Measurements from ENCODE around the gene ACER1.
A peak's percentile ranks its signal among the peaks of the same experiment; 100 is the strongest.
"Not testable (repeated sequence)": the region's sequence is repeated elsewhere in the genome, so short reads cannot be mapped to it uniquely, and the experiment has no call there.

Gene ACER1

GRCh38 chr19:6286676-6287075, 46.7 kb downstream of the ACER1 start:
- DNase-seq = no peak

GRCh38 chr19:6282393-6282792, 51.0 kb downstream of the ACER1 start:
- DNase-seq = not testable (repeated sequence)

- DNase-seq = peak; percentile 75
Measured at GRCh38 chr19:6279931-6280591, 53.4 kb downstream of the ACER1 start, which contains the start of gene MLLT1. Gene MLLT1, minus strand, starts transcription at chr19:6279975. Its CDS starts 191 bp downstream, at chr19:6279784.

- no peak for DNase-seq
Measured at GRCh38 chr19:6279620-6279930, 53.8 kb downstream of the ACER1 start.

GRCh38 chr19:6278740-6279619, 54.4 kb downstream of the ACER1 start:
- DNase-seq = no peak

GRCh38 chr19:6278051-6278450, 55.4 kb downstream of the ACER1 start:
- DNase-seq = no peak

- DNase-seq = no peak
Measured at GRCh38 chr19:6276447-6276846, 57.0 kb downstream of the ACER1 start.

- no peak for DNase-seq
Measured at GRCh38 chr19:6275170-6275744, 58.2 kb downstream of the ACER1 start.

- DNase-seq = no peak
Measured at GRCh38 chr19:6274756-6275155, 58.7 kb downstream of the ACER1 start.

- DNase-seq = peak; percentile 45
Measured at GRCh38 chr19:6273701-6274601, 59.5 kb downstream of the ACER1 start.

GRCh38 chr19:6272913-6273600, 60.4 kb downstream of the ACER1 start:
- DNase-seq = no peak

- DNase-seq = no peak
Measured at GRCh38 chr19:6272411-6272791, 61.0 kb downstream of the ACER1 start.

GRCh38 chr19:6271721-6272410, 61.5 kb downstream of the ACER1 start:
- peak; percentile 71 for DNase-seq

- DNase-seq = no peak
Measured at GRCh38 chr19:6271251-6271650, 62.2 kb downstream of the ACER1 start.

- DNase-seq = no peak
Measured at GRCh38 chr19:6270822-6271221, 62.6 kb downstream of the ACER1 start.

GRCh38 chr19:6270076-6270745, 63.2 kb downstream of the ACER1 start:
- DNase-seq = no peak

GRCh38 chr19:6269101-6269886, 64.1 kb downstream of the ACER1 start:
- DNase-seq = no peak

GRCh38 chr19:6268382-6268771, 65.0 kb downstream of the ACER1 start:
- DNase-seq = no peak

GRCh38 chr19:6267552-6268381, 65.6 kb downstream of the ACER1 start:
- DNase-seq = no peak

Measured in SHP77 treated with DMSO at 0.1 percent for 48 hours (cell line).